K562 (cell line): ENCODE data around the gene WFDC11. TPM values are rescaled to one million over a fixed set of nuclear protein-coding genes. Genes with fewer than 3 reads are reported as not detected.
"Not testable (repeated sequence)": the region's sequence is repeated elsewhere in the genome, so short reads cannot be mapped to it uniquely, and the experiment has no call there.

Experiments
- ATAC-seq: fragments of 200-7000 bp; cut with Tn5 transposase; 3 replicates; pipeline ENCODE4 v1.9.1; 2020; ENCODE audit warnings: moderate library complexity
- BruUV-seq: library from RNA; stranded (reverse); fragments of 400-500 nt; replicated peaks from 2 replicates; lab custom pipeline; 2021; lab: Mats Ljungman, UMichigan
- CTCF ChIA-PET: fragments of 300-600 bp; formaldehyde crosslinking; extraction: SDS; loops from one replicate; lab custom pipeline; 2021; ENCODE audit warnings: low intra/inter-chr PET ratio; lab: Yijun Ruan, JAX
- POLR2A ChIA-PET: fragments of 300-600, 350-650 bp; sonication (Branson Sonifier 250); formaldehyde crosslinking; extraction: SDS; loops from one replicate; lab custom pipeline; 2021; ENCODE audit warnings: antibody characterized with exemption, inconsistent platforms; lab: Yijun Ruan, JAX
- DNase-seq, 4 experiments: peaks; one replicate each; pipeline versions ENCODE4 v3.0.0 to v3.0.0-alpha.2; 2011 to 2018; ENCODE audit warnings: low spot score in 3 of 4, mixed read lengths in 3 of 4; ENCODE audit errors: extremely low read depth in 1 of 4
- FAIRE-seq: peaks from 2 replicates; lab custom pipeline; 2011; peaks lifted over from hg19 to GRCh38; lab: Jason Lieb, UNC
- H2AFZ ChIP-seq: 2 replicates; pipeline ENCODE4 v1.6.0; 2011; ENCODE audit warnings: low read depth, low read length, control low read depth, inconsistent platforms
- H3K27ac ChIP-seq: fragments of 200-600 bp; 3 replicates; pipeline ENCODE4 v1.8.0; 2011; ENCODE audit warnings: low read depth, mild to moderate bottlenecking, control low read depth, inconsistent platforms, low read length, moderate library complexity, mixed read lengths; ENCODE audit errors: extremely low read depth
- H3K27me3 ChIP-seq, 2 experiments: fragments of 300-600 bp in 1 of 2; 2 replicates in 1 of 2; 3 replicates in 1 of 2; pipeline versions ENCODE4 v1.6.0 to v1.8.0; 2011; ENCODE audit warnings: inconsistent platforms in 2 of 2, low read length in 2 of 2, mild to moderate bottlenecking in 1 of 2, mixed read lengths in 1 of 2, moderate library complexity in 1 of 2; ENCODE audit not compliant: control insufficient read depth in 2 of 2, insufficient read depth in 2 of 2
- H3K36me3 ChIP-seq: fragments of 300-600 bp; 3 replicates; pipeline ENCODE4 v1.8.0; 2011; ENCODE audit warnings: mild to moderate bottlenecking, low read length, inconsistent platforms; ENCODE audit not compliant: control insufficient read depth, insufficient read depth
- H3K4me1 ChIP-seq, 2 experiments: fragments of 200-600 bp in 1 of 2; replicated peaks in 1 of 2; 2 replicates in 1 of 2; 3 replicates in 1 of 2; pipeline versions ENCODE4 v1.5.1 to v1.8.0; 2011; ENCODE audit warnings: inconsistent platforms in 2 of 2, low read length in 2 of 2, mild to moderate bottlenecking in 1 of 2, mixed read lengths in 1 of 2, moderate library complexity in 1 of 2; ENCODE audit not compliant: control insufficient read depth in 2 of 2, insufficient read depth in 2 of 2
- H3K4me2 ChIP-seq: 2 replicates; pipeline ENCODE4 v1.6.1; 2011; ENCODE audit warnings: low read length, control low read depth, inconsistent platforms, mixed read lengths; ENCODE audit not compliant: insufficient read depth
- H3K4me3 ChIP-seq: fragments of 200-600 bp; sonication (generic), shearing (Covaris generic); 2 replicates; pipeline ENCODE4 v1.5.1; 2016; ENCODE audit warnings: control low read depth, inconsistent platforms
- H3K79me2 ChIP-seq: fragments of 200-600 bp; 3 replicates; pipeline ENCODE4 v1.8.0; 2011; ENCODE audit warnings: low read length, inconsistent platforms; ENCODE audit not compliant: control insufficient read depth, insufficient read depth
- H3K9ac ChIP-seq, 2 experiments: 2 replicates each; pipeline versions ENCODE4 v1.6.0 to v1.6.1; 2011; ENCODE audit warnings: low read depth in 2 of 2, low read length in 2 of 2, control low read depth in 1 of 2, inconsistent platforms in 1 of 2, mild to moderate bottlenecking in 1 of 2, mixed read lengths in 1 of 2; ENCODE audit not compliant: insufficient read depth in 1 of 2
- H3K9me1 ChIP-seq: one replicate; pipeline ENCODE4 v1.6.0; 2011; ENCODE audit warnings: inconsistent platforms, mild to moderate bottlenecking, low read length, moderate library complexity; ENCODE audit not compliant: control insufficient read depth, insufficient read depth
- H3K9me3 ChIP-seq: replicated peaks from 2 replicates; pipeline ENCODE4 v1.5.1; 2011; ENCODE audit warnings: low read depth, low read length, inconsistent platforms; ENCODE audit not compliant: control insufficient read depth, insufficient read depth
- H4K20me1 ChIP-seq: replicated peaks from 2 replicates; pipeline ENCODE4 v1.6.1; 2011; ENCODE audit warnings: low read length, inconsistent platforms, mixed read lengths; ENCODE audit not compliant: control insufficient read depth, insufficient read depth
- WGBS: fragments of 100-300 bp; shearing (Covaris generic); methylation state at CpG from one replicate; pipeline ENCODE4 v1.1.6; 2016; ENCODE audit warnings: low coverage, mixed read lengths; ENCODE audit not compliant: insufficient coverage; ENCODE audit errors: missing lambda C conversion rate; 5-methylcytosine and 5-hydroxymethylcytosine counted together
- in situ Hi-C: fragments of 300-500 bp; cut with MboI; formaldehyde crosslinking; loops from 4 replicates; pipeline ENCODE4 v1.15.0; 2018; ENCODE audit warnings: inconsistent platforms, mixed read lengths
- intact Hi-C: fragments of 100-400 bp; cut with micrococcal nuclease; formaldehyde crosslinking; loops from 2 replicates; pipeline ENCODE4 v1.14.2; 2022
- polyA plus RNA-seq, 8 experiments: library from polyadenylated mRNA; depleted of rRNA in 4 of 8; stranded (reverse) in 5 of 8; unstranded in 3 of 8; fragments of >200 nt; fragmentation: Nextera tagmentation in 2 of 8; fragmentation: Illumina TruSeq in 1 of 8; extraction: Ambion mirVana in 2 of 8; extraction: Trizol in 1 of 8; gene quantifications; 2 replicates each; pipeline versions ENCODE4 v1.2.1 to v1.2.3, GENCODE V29; 2011 to 2014; ENCODE audit warnings: inconsistent platforms in 1 of 8, missing spikeins in 1 of 8
- total RNA-seq, 7 experiments: library from RNA; depleted of rRNA in 6 of 7; stranded (reverse); fragments of >200 nt in 6 of 7; fragmentation: Illumina TruSeq in 2 of 7; extraction: Trizol in 2 of 7; gene quantifications; 2 replicates each; pipeline versions ENCODE4 v1.2.1 to v1.2.3, GENCODE V29; 2011 to 2021; ENCODE audit warnings: low replicate concordance in 1 of 7

Gene WFDC11
- total and polyA plus RNA-seq, 9 of the 15 experiments (the other 6 are each of a cell fraction or from before 2014, with no cell fraction given): not detected

DNA sequence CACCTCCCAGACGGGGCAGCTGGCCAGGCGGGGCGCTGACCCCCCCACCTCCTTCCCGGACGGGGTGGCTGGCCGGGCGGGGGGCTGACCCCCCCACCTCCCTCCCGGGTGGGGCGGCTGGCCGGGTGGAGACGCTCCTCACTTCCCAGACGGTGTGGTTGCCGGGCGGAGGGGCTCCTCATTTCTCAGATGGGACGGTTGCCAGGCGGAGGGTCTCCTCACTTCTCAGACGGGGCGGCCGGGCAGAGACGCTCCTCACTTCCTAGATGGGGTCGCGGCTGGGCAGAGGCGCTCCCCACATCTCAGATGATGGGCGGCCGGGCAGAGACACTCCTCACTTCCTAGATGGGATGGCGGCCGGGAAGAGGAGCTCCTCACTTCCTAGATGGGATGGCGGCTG, 24.2 kb downstream of the WFDC11 start:
- H3K4me3 ChIP-seq, H4K20me1 ChIP-seq, H3K4me2 ChIP-seq, H3K27me3 ChIP-seq, CTCF ChIA-PET, H3K9ac ChIP-seq, H3K4me1 ChIP-seq, H3K79me2 ChIP-seq, H3K9me1 ChIP-seq, ATAC-seq, POLR2A ChIA-PET, H3K9me3 ChIP-seq, BruUV-seq, H2AFZ ChIP-seq, in situ Hi-C loops, H3K27ac ChIP-seq, DNase-seq, H3K36me3 ChIP-seq, intact Hi-C loops, FAIRE-seq: not testable (repeated sequence)
- WGBS: 20% methylated on average over 3 of the region's 28 CpGs

DNA sequence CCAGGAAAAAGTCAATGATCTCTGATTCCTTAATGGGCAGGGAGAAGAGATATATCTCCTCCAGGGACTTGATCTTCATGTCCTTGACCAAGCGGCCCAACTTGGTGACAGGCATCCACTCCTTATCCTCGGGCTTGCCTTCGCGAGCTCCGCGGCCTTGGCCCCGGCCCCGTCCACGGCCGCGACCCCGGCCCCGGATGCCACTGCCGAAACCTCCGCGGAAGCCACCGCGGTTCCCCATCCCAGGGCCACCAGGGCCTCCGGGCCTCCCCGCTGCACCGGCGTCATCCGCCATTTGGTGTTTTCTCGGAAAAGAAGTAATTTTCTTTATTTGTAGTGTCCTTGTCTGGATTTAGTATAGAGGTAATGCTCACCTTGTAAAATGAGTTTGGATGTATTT, 29.0 kb downstream of the WFDC11 start:
- H3K4me3 ChIP-seq, intact Hi-C loops, POLR2A ChIA-PET, H3K4me1 ChIP-seq, ATAC-seq, H4K20me1 ChIP-seq, H3K4me2 ChIP-seq, H3K9me1 ChIP-seq, H3K36me3 ChIP-seq, H2AFZ ChIP-seq, H3K9me3 ChIP-seq, DNase-seq, H3K27me3 ChIP-seq, H3K79me2 ChIP-seq, H3K27ac ChIP-seq, in situ Hi-C loops, BruUV-seq, FAIRE-seq, CTCF ChIA-PET, H3K9ac ChIP-seq: not testable (repeated sequence)
- WGBS: 4% methylated on average over 8 of the region's 24 CpGs
